Measurements from ENCODE around the gene CRISPLD2. TPM values are rescaled to one million over a fixed set of nuclear protein-coding genes. Genes with fewer than 3 reads are reported as not detected.

The CRISPLD2 gene
- total RNA-seq, 1 donor, result 44.0 TPM

- no peak overlapping the region for H3K4me3 ChIP-seq (ENCODE audit: low read depth, low read length)
- no peak for DNase-seq (ENCODE audit: low read depth)
- no peak for TF ChIP-seq CTCF (IDR thresholded peaks at IDR 0.05; ENCODE audit: insufficient read depth, low read depth, low read length)
These were observed 39.9 kb downstream of the CRISPLD2 start for GRCh38 chr16:84859681-84860080.

GRCh38 chr16:84860383-84860782, 40.6 kb downstream of the CRISPLD2 start:
- DNase-seq (ENCODE audit: low read depth), result no peak
- no peak overlapping the region for H3K4me3 ChIP-seq (ENCODE audit: low read depth, low read length)
- no peak for TF ChIP-seq CTCF (IDR thresholded peaks at IDR 0.05; ENCODE audit: insufficient read depth, low read depth, low read length)

GRCh38 chr16:84861671-84862070, 41.9 kb downstream of the CRISPLD2 start:
- no peak for DNase-seq (ENCODE audit: low read depth)
- no peak for TF ChIP-seq CTCF (IDR thresholded peaks at IDR 0.05; ENCODE audit: insufficient read depth, low read depth, low read length)
- no peak overlapping the region for H3K4me3 ChIP-seq (ENCODE audit: low read depth, low read length)

- H3K4me3 ChIP-seq (ENCODE audit: low read depth, low read length), result no peak overlapping the region
- no peak for DNase-seq (ENCODE audit: low read depth)
- no peak for TF ChIP-seq CTCF (IDR thresholded peaks at IDR 0.05; ENCODE audit: insufficient read depth, low read depth, low read length)
These were observed 43.2 kb downstream of the CRISPLD2 start for GRCh38 chr16:84862804-84863480.

GRCh38 chr16:84863481-84863814, 43.7 kb downstream of the CRISPLD2 start:
- H3K4me3 ChIP-seq (ENCODE audit: low read depth, low read length), result no peak overlapping the region
- no peak for DNase-seq (ENCODE audit: low read depth)
- TF ChIP-seq CTCF (IDR thresholded peaks at IDR 0.05; ENCODE audit: insufficient read depth, low read depth, low read length), result no peak

- TF ChIP-seq CTCF (IDR thresholded peaks at IDR 0.05; ENCODE audit: insufficient read depth, low read depth, low read length), result no peak
- H3K4me3 ChIP-seq (ENCODE audit: low read depth, low read length), result no peak overlapping the region
- no peak for DNase-seq (ENCODE audit: low read depth)
These were observed 44.7 kb downstream of the CRISPLD2 start for GRCh38 chr16:84864326-84864955.

GRCh38 chr16:84867696-84868095, 47.9 kb downstream of the CRISPLD2 start:
- DNase-seq (ENCODE audit: low read depth), result no peak
- no peak for TF ChIP-seq CTCF (IDR thresholded peaks at IDR 0.05; ENCODE audit: insufficient read depth, low read depth, low read length)
- no peak overlapping the region for H3K4me3 ChIP-seq (ENCODE audit: low read depth, low read length)
